ENCODE measurements around the gene HSPG2.

Gene HSPG2

DNA sequence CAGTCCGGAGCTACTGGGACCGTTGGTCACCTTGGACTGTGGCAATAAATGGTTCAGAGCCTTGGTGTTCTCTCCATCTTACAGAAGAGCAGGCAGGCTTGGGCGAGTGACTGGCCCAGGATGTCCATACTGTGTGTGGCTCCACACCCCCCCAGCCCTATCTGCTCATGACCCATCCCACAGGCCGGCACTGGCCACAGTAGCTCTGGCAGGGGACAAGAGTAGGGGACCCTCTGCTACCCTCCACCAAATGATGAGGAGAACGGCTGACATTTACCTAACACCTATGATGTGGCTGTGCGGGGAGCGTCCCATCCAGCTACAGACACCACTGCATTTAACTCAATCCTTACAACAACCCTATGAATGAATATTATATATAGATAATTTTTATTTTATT lies 111.7 kb downstream of the HSPG2 start:
- DNase-seq (ENCODE audit: low read depth, low spot score): no peak

DNA sequence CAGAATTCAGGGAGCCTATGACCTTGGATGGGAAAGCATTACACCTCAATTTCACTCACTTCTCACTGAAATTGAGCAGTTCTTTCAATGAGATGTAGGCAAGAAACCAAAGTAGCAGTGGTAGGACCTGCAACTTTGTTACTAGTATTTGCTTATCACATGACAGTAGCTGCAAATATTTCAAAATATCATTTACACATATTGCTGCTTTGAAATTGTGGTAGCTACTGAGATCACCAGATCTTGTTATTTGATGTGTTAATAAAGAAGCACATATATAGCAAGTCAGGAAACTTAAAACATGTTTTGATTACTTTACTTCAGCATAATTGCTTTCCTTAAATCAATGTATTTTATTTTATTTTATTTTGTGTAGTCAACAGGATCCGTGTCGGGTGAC lies 112.2 kb downstream of the HSPG2 start:
- no peak for DNase-seq (ENCODE audit: low read depth, low spot score)

DNA sequence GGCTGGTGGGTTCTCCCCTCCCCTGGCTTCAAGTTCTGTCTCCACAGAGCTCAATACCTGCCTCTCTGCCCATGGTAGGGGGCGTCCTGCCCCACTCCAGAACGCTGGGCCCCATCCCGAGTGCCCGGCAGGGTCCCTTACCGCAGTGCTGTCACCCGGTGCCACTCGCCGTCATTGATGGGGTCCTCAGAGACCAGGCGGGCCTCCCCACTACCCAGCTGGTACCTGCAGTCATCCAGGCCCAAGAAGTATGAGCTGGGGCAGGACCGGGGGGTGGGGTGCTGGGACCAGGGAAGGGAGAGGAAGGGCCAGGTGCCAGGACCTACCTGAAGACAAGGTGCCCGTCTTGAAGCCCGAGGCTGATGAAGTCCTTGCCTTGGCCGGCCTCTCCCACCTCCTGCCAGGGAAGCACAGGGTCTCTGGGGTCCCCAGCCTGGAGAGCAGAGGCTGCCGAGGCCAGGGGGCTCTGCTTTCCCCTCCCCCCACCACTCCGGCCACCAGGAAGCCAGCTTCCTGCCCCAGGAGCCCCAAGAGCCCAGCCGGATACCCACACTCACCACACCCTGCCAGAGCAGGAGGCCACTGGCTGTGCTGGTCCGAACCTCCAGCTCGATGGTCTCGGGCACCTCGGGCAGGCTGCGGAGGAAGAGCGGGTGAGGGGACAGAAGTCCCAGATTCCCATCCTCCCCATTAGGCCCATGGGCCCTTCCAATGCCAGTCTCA lies 113.0 kb downstream of the HSPG2 start:
- DNase-seq (ENCODE audit: low read depth, low spot score): no peak

DNA sequence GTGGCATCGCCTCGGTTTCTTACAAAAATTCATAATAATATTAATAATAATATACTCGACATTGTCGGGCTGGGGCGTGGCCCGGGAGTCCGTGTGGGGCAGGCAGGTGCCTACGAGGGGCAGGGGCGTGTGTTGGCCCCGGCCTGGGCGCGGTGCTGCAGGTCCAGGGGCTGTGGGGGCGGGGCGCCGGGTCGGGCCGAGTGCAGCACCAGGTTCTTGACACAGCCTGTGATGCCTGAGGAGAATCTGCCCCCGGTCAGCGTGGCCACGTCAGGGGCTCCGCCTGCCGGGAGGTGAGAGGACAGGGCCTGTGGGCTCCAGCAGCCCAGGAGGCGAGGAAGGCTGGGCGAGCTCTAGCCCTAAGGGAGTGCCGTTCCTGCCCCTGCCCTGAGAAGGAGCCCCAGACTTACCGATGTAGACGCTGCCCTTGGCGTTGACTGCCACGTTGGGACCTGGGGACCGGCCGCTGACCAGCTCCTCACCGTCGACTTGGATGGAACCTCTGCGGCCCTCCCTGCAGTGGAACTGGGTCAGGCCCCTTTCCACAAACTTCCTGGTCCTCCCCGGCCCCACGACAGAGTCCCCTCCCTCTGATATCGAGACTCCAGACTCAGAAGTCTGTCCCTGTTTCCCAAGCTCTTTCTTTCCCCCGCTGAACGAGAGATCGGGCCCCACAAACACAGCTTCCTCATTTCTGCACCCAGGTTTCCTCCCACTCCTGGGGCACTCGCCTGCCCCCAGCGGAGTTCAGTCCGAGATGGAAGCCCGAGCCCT lies 113.7 kb downstream of the HSPG2 start:
- DNase-seq (ENCODE audit: low read depth, low spot score): no peak

DNA sequence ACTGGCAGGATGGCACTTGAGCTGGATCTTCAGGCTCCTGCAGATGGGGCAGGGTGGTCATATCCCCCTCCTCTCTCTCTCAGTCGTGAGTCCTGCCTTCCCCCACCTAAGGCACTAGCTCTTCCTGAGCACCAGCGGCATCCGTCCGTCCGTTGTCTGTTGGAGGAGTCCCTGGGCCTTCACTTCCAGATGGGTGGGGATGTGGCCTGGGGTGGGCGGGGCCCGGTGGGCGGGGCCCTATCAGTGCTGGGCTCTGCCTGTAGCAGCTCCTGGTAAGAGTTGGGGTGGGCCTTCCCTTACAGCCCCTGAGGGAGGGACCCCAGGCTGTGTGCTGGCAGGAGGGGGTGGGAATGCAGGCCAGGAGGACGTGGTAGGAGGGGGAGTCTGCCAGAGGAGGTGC lies 114.8 kb downstream of the HSPG2 start:
- no peak for DNase-seq (ENCODE audit: low read depth, low spot score)

DNA sequence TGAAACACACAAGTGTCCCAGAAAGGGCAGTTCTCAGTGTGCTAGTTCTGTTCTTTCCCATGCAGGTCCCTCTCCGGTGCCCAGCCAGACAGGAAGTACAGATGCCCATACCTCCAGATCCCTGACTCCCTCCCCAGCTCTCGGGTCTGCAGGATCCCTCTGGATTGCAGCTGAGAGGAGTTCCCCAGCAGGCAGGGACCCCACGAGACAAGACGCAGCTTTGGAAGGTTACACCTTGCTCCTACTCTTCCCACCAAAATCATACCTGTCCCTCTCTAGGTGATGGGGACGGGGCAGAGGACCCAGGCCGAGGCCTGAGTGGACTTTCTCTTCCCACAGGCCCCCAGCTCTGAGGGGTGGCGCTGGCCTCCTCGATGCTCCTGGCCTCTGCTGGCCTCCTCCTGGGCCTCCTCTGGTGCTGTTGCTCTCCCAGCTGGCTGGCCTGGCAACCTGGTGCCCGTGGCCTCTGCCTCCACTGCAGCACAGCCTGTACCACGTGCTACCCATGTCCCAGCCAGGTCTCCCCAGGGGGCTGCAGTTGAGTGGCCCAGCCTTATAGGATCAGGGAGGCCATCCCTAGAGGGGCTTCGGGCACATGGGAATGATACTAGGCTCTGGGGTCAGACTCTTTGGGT lies 115.6 kb downstream of the HSPG2 start:
- DNase-seq (ENCODE audit: low read depth, low spot score): no peak

DNA sequence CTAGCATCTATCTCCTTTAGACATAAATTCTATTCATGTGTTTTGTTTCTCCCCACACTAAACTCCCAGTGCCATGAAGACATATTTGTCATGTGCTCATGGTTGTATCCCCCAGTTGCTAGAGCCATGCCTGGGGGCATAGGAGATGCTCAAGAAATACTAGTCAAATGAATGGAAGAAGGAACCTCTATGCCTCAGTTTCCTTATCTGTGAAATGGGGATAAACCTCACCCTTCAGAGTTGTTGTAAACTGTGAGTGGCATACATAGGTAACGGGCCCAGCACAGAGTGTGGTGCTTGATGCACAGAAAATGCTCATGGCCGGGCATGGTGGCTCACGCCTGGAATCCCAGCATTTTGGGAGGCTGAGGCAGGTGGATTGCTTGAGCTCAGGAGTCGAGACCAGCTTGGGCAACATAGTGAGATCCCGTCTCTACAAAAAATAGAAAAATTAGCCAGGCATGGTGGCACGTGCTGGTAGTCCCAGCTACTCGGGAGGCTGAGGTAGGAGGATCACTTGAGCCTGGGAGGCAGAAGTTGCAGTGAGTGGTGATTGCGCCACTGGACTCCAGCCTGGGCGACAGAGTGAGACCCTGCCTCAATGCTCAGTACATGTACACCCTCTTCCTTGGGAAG lies 116.4 kb downstream of the HSPG2 start:
- no peak for DNase-seq (ENCODE audit: low read depth, low spot score)

DNA sequence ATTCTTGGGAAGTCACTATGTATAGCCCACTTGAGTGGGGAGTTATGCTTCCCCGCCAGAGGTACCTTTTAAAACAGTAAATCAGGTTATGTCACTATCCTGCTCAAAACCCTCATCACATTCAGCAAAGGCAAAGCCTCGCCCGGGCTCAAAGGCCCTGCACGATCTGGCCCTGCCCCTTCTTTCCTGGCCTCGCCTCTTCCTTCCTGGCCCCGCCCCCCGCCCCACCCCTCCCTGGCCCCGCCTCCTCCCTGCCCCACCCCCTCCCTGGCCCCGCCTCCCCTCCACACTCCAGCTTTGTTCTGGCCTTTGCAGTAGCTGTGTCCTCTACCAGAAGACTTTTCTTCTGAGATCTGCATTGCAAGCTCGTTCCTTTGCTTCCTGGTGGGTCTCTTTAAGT lies 118.5 kb downstream of the HSPG2 start:
- no peak for DNase-seq (ENCODE audit: low read depth, low spot score)

DNA sequence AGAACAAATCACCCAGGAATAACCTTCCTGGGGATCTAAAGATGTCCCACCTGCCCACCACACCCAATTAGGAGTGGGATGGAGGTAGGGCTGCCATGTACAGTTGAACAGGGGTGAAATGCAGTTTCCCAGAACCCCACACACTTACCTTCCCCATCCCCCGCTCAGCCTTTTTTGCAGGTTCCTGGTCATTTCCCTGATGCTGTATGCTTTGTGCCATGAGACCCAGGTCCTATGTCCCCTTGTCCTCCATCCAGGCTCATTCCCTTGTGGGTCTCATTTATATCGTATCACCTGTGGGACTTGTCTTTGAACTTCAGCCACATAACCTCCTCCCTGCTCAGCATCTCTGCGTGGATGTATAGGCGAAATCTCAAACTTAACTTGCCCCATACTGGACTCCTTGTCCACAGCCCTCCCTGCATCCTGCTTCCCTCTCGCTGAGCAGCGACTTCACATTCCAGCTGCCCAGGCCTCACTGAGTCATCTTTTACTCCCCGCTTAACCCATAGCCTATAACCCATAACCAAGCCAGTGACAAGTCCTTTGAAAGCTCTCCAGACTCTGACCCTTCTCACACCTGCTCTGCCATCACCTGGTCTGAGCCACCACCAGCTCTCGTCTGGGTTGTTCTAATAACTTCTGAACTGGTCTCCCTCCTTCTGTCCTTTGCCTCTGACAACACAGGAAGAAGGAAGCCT lies 120.4 kb downstream of the HSPG2 start:
- no peak for DNase-seq (ENCODE audit: low read depth, low spot score)

DNA sequence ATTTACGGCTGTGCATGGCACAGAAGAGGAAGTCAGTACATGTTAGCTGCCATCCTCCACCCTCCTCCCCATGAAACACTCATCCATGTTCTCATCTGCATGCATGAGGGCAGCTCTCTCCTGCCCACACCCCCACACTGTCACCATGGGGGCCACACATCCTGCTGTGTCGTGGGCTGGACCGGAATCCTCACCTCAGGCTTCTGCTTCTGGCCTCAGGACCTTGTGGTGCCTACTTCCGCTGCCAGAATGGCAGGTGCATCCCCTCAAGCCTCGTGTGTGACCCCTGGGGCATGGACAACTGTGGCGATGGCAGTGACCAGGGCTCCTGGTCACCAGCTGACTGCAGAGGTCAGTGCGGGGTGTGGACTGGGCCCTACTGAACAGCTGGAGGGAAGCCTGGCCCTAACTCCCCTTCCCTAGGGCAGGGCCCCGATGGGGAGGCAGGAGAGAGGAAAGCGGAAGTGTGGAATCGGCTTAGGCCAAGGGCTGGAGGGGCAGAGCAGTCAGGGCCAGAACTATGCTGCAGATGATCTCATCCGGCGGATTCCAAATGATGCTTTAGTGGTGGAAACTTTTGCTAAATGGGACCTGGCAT lies 121.3 kb downstream of the HSPG2 start:
- DNase-seq (ENCODE audit: low read depth, low spot score): no peak

DNA sequence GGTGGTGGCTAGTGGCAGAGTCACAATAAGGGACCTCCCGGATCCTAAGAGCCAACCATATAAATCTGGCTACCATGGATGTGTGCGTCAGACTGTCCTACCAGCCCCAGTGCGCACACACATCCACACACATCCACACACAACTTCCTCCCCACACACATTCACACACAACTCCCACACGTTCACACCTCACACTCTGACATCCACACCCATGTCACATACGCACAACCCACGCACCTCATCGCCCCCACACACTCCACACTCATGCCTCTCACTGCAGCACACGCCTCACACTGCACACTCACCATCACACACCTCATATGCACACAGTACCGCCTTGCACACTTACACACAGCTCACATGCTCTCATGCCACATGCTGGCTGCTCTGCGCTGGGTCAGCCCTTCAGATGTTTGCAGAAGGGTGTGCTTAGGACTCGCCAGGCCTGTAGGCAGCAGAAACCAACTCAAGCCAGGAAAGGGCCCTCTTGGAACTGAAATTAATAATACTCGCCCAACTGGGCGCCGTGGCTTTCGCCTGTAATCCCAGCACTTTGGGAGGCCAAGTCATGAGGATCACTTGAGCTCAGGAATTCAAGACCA lies 122.0 kb downstream of the HSPG2 start:
- DNase-seq (ENCODE audit: low read depth, low spot score): no peak

DNA sequence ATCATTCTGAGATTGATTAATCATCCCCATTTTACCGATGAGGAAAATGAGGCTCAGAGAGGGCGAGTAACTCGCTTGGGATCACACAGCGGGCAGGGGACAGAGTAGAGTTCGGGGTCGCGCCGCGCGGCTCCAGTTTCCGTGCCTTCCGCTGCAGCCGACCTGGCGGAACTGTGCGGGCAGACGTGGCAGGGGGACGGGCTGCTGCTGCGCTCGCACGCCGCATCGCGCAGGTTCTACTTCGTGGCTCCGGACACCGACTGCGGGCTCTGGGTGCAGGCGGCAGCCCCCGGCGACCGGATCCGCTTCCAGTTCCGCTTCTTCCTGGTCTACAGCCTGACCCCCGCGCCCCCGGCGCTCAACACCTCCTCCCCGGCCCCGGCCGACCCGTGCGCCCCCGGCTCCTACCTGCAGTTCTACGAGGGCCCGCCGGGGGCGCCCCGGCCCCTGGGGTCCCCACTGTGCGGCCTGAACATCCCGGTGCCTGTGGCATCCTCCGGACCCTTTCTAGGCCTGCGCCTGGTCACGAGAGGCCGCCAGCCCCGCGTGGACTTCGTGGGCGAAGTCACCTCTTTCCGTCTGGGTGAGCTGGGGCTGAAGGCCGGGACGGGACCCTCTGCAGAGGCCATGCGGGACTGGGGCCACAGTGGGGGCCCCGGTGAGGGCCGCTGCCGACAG lies 122.7 kb downstream of the HSPG2 start:
- DNase-seq (ENCODE audit: low read depth, low spot score): no peak

DNA sequence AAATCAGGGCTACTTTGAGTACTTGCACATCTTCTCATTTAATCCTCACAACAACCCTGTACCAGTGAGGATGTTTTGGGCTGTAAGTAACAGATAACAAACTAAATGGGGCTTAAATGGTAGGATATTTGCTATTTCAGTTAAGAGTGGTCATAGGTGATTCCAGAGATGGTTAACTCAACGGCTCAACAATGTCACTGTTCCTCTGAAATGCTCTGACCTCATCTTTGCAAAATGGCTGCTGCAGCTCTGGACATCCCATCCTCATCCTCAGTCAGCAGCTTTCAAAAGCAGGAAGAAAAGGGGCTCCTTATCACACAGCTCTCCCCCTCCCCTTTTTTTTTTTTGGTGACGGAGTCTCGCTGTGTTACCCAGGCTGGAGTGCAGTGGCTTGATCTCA lies 123.6 kb downstream of the HSPG2 start:
- no peak for DNase-seq (ENCODE audit: low read depth, low spot score)

DNA sequence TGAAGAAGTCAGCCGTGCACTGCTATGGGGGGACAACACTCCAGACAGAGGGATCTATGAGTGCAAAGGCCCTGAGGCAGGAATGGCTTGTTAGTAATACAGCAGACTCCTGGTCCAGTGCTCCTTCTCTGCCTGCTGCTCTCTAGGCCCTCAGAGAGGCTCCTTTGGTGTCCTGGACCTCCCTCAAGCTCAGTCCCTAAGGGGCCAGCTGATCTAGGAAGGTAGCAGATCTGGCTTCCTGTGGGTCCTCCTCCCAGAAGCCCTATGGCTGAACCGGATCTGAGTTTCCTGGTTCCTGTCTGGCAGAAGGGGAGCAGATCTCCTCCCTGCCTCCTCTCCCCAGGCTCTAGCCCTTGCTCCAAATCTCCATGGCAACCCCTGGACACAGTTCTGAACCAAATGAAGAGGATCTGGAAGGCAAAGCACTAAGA lies 125.2 kb downstream of the HSPG2 start, which contains the start of gene LDLRAD2:
LDLRAD2 (plus strand) TSS at position 391 of the 431 bp plus-strand sequence. CDS start 187 bp downstream, outside the sequence.
- DNase-seq (ENCODE audit: low read depth, low spot score): no peak

DNA sequence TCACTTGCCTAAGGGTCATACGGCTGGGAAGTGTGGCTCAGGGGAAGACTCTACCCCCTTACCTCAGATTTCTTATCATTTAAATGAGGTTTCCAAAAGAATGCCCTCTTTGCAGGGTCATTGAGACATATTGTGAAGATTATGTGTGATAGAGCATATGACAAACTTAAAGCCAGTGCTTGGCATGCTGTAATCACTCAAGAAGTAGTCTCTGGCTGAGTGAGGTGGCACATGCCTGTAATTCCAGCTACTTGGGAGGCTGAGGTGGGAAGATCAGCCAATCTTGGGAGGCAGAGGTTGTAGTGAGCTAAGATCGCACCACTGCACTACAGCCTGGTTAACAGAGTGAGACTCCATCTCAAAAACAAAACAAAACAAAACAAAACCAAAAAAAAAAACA lies 132.6 kb downstream of the HSPG2 start:
- no peak for DNase-seq (ENCODE audit: low read depth, low spot score)

DNA sequence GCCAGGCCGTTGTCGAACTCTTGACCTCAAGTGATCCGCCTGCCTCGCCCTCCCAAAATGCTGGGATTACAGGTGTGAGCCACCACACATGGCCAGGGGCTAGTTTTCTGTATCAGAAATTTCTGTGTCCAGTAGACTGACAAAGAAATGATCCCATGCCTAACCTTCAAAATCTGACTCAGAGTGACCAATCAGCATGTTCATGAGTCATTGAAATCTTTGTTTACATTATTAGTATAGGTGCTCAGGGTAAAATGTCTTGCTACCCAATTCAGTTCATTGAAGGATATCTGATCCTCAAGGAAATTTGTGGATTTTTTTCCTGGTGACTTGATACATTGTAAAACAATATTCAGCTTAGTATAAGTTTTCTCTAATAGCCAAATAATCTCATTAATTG lies 136.0 kb downstream of the HSPG2 start:
- no peak for DNase-seq (ENCODE audit: low read depth, low spot score)

DNA sequence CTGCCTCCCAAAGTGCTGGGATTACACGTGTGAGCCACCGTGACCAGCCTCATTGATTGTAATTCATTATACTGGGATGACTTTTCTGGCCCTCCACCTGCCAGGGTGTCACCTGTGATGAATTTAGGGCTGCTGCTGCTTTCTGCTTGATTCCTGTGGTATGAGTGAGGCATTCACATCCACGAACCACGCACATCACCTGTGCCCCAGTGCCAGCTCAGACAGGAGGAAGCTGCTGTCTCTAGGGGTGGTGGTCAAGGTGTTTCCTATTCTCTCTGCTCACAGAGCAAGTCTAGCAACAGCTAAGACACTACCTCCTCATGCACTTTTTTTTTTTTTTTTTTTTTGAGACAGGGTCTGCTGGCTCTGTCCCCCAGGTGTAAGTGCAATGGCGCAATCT lies 137.4 kb downstream of the HSPG2 start:
- no peak for DNase-seq (ENCODE audit: low read depth, low spot score)

DNA sequence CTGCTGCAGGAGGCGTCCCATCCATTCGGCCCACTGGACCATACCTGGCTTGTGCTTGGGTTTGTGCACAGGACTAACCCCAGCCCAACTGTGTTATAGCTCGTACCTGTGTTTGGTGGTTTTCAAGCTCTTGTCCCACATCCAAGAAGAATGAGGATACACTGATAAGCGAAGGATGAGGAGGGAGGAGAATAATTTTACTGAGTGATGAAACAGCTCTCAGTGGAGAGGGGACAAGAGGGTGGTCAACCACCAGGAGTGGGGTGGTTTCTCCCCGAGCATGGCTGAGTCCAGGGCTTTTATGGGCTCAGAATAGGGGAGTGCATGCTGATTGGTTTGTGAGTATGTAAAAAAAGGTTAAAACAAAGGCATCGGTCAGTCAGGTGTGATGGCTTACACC lies 142.0 kb downstream of the HSPG2 start:
- DNase-seq (ENCODE audit: low read depth, low spot score): no peak

DNA sequence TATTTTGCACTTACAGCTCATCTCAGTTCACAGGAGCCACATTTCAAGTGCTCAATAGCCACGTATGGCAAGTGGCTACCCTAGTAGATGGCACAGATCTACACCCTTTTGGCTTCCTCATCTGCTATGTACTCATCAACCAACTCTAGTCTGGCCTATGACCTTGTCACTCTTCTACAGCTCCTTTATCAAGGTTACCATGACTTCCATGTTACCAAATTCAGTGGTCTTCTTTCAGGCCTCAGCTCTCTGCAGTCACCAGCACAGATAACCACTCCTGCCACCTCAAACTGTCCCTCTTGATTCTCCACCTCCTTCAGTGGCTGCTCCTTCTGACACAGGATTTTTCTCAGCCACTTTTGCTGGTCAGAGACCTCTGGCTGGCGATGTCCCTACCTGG lies 142.5 kb downstream of the HSPG2 start:
- no peak for DNase-seq (ENCODE audit: low read depth, low spot score)

DNA sequence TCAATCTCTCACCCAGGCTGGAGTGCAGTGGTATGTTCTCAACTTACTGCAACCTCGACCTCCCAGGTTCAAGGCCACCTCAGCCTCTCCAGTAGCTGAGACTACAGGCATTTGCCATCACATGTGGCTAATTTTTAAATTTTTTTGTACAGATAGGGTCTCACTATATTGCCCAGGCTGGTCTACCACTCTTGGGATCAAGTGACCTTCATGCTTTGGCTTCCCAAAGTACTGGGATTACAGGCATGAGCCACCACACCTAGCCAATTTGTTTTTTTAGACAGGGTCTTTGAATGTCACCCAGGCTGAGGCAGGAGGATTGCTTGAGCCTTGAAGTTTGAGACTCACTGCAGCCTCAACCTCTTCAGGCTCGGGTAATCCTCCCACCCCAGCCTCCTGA lies 144.0 kb downstream of the HSPG2 start:
- no peak for DNase-seq (ENCODE audit: low read depth, low spot score)
